Epithelial cell of esophagus (primary cell): ENCODE results near the gene LIPT1.

Experiments
- DNase-seq: peaks from one replicate; pipeline ENCODE4 v3.0.0; 2010; ENCODE audit warnings: low read depth
- H3K4me3 ChIP-seq: 2 replicates; pipeline ENCODE4 v1.5.1; 2011; ENCODE audit warnings: mild to moderate bottlenecking, low read length, control low read depth
- CTCF ChIP-seq: IDR thresholded peaks from 2 replicates; pipeline ENCODE4 v1.5.1; 2011; ENCODE audit warnings: low read depth, mild to moderate bottlenecking, low read length, control low read depth, inconsistent platforms; ENCODE audit not compliant: insufficient read depth; ENCODE audit errors: missing control alignments

LIPT1 gene

DNA sequence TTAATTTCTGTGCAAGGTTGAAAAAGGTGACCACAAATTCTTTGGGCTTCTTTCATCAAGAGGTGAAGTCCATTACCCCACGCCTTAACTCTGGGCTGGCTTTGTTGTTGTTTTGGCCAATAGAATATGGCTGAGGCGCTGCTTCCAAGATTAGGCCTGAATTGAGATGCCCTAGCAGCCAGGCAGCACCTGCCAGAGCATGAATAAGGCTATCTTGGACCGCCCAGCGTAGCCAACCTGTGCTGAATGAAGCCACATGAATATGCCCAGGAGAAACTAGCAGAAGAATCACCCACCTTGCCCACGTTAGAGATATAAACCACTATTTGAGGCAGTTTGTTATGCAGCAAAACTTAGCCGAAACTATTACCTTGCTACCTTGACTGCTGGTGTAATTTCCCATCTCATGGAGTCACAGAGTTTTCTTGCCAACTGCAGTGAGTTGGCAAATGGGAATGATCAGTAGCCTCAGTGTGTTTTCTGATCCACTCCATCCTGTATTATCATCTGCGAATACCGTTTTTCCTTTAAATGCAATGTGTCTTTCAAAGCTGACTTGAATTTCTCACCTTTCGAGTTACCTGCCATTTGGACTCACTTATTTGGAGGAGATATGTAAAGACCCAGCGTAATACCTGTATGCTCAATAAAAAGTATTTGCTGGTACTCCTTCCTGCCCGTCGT lies 704 bp upstream of the LIPT1 start:
- H3K4me3 ChIP-seq, result peak overlapping the region; percentile 90
- TF ChIP-seq CTCF, result no peak
- DNase-seq, result no peak

DNA sequence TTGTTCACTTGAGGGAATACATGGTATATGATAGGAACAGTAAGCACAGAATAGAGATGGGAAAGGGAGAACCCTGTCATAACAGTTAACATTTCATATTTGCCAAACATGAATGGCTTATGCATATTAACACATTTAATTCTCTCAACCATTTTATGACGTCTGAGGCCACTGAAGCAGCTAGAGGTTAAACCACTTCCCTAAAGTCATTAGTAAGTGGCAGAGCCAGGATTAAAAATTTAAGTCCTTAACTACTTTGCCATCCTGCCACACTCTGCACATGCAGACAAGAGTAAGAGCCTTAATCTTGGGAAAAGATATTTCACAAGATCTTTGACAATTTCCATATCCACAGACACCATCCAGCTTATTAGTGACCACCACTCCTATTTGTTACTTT lies 2.1 kb downstream of the LIPT1 start:
- H3K4me3 ChIP-seq, result no peak overlapping the region
- TF ChIP-seq CTCF, result no peak
- DNase-seq, result no peak

DNA sequence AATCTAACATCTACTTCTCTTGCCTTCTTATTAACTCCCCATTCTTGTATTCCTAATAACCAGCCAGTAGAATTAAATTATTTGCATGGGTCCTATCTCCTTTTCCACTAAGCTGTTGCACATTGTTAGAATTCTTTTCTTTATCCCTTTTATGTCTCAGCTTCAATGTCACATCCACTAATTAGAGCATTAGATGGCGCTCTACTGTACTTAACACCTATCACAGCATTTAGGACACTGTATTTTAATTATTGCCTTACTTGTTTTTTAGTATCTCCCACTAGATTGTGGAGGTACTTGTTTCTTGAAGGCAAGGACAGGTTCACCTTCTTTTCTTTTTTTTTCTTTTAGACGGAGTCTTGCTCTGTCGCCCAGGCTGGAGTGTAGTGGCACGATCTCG lies 3.8 kb downstream of the LIPT1 start:
- H3K4me3 ChIP-seq, result no peak overlapping the region
- DNase-seq, result no peak
- TF ChIP-seq CTCF, result no peak

DNA sequence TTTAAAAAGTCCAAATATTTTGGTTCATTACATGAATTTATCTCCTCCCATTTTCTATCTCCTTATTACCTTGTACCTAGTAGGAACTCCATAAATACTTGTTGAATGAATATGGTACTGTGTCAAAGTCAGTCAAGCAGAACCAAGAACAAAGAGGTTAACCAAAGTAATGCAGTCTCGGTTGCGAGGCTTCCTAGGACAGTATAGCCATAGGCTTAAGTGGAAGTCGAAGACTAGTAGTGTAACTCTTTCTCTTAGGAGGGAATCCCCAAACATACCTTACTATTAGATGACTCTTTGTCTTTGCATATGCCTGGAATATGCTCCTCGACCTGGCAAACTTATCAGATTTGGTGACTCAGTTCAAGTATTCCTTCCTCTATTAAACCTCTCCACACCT lies 4.8 kb downstream of the LIPT1 start:
- H3K4me3 ChIP-seq, result no peak overlapping the region
- TF ChIP-seq CTCF, result no peak
- DNase-seq, result peak; percentile 68

- no peak overlapping the region for H3K4me3 ChIP-seq
- no peak for DNase-seq
- TF ChIP-seq CTCF, result no peak
Observed at GRCh38 chr2:99166218-99166617, 11.5 kb downstream of the LIPT1 start.

- no peak for DNase-seq
- H3K4me3 ChIP-seq, result no peak overlapping the region
- no peak for TF ChIP-seq CTCF
Observed at GRCh38 chr2:99169534-99169933, 14.8 kb downstream of the LIPT1 start.
